IMR-90 (cell line): Measurements from ENCODE around the gene MTHFD2L. TPM values are rescaled to one million over a fixed set of nuclear protein-coding genes. Genes with fewer than 3 reads are reported as not detected.

Experiments used
- ATAC-seq: fragments of 200-7000 bp; cut with Tn5 transposase; 2 replicates; pipeline ENCODE4 v1.9.1; 2020; ENCODE audit warnings: low read depth, mild to moderate bottlenecking, moderate library complexity
- BruUV-seq: library from RNA; stranded (reverse); fragments of 400-500 nt; replicated peaks from 2 replicates; lab custom pipeline; 2021; lab: Mats Ljungman, UMichigan
- CTCF ChIA-PET: fragments of 300-600 bp; formaldehyde crosslinking; extraction: SDS; loops from one replicate; lab custom pipeline; 2021; ENCODE audit warnings: antibody characterized with exemption; lab: Yijun Ruan, JAX
- POLR2A ChIA-PET: fragments of 300-600 bp; sonication (Branson Sonifier 250); formaldehyde crosslinking; loops from one replicate; lab custom pipeline; 2022; ENCODE audit warnings: antibody characterized with exemption; ENCODE audit not compliant: unreplicated experiment; lab: Charles Lee
- DNase-seq: peaks from one replicate; pipeline ENCODE4 v3.0.0; 2013
- H2AFZ ChIP-seq: replicated peaks from 2 replicates; pipeline ENCODE3; 2013; ENCODE audit warnings: low read length, mild to moderate bottlenecking; ENCODE audit not compliant: poor library complexity
- H2AK5ac ChIP-seq: 2 replicates; pipeline ENCODE4 v1.6.1; 2013; ENCODE audit warnings: low read depth, low read length, inconsistent platforms
- H2AK9ac ChIP-seq: replicated peaks from 2 replicates; pipeline ENCODE3; 2013; ENCODE audit warnings: mild to moderate bottlenecking, low read depth, low read length, moderate library complexity; ENCODE audit not compliant: poor library complexity
- H2BK120ac ChIP-seq: 2 replicates; pipeline ENCODE4 v1.6.1; 2013; ENCODE audit warnings: low read depth, low read length, inconsistent platforms
- H2BK15ac ChIP-seq: 3 replicates; pipeline ENCODE4 v1.6.1; 2013; ENCODE audit warnings: low read depth, low read length, inconsistent platforms
- H2BK20ac ChIP-seq: 2 replicates; pipeline ENCODE4 v1.6.1; 2013; ENCODE audit warnings: low read depth, mild to moderate bottlenecking, inconsistent platforms, low read length, moderate library complexity
- H2BK5ac ChIP-seq: 2 replicates; pipeline ENCODE4 v1.6.1; 2013; ENCODE audit warnings: mild to moderate bottlenecking, low read depth, low read length, inconsistent platforms; ENCODE audit not compliant: poor library complexity, severe bottlenecking
- H3K14ac ChIP-seq: replicated peaks from 2 replicates; pipeline ENCODE4 v1.6.1; 2013; ENCODE audit warnings: low read depth, low read length, inconsistent platforms
- H3K18ac ChIP-seq: 2 replicates; pipeline ENCODE4 v1.6.1; 2013; ENCODE audit warnings: low read depth, low read length, control low read depth
- H3K23ac ChIP-seq: 2 replicates; pipeline ENCODE4 v1.6.1; 2013; ENCODE audit warnings: low read depth, low read length, inconsistent platforms
- H3K27ac ChIP-seq: 2 replicates; pipeline ENCODE4 v1.5.1; 2013; ENCODE audit warnings: mild to moderate bottlenecking, control low read depth, low read length; ENCODE audit not compliant: insufficient read depth
- H3K27me3 ChIP-seq: 2 replicates; pipeline ENCODE4 v1.6.1; 2013; ENCODE audit warnings: low read length; ENCODE audit not compliant: control insufficient read depth, insufficient read depth
- H3K36me3 ChIP-seq: 2 replicates; pipeline ENCODE4 v1.6.1; 2013; ENCODE audit warnings: low read length, mixed read lengths; ENCODE audit not compliant: control insufficient read depth, insufficient read depth
- H3K4ac ChIP-seq: 2 replicates; pipeline ENCODE4 v1.6.1; 2013; ENCODE audit warnings: low read depth, low read length, inconsistent platforms
- H3K4me1 ChIP-seq: 2 replicates; pipeline ENCODE4 v1.6.1; 2013; ENCODE audit warnings: low read length, mixed read lengths; ENCODE audit not compliant: control insufficient read depth, insufficient read depth
- H3K4me2 ChIP-seq: 2 replicates; pipeline ENCODE4 v1.6.1; 2013; ENCODE audit warnings: low read depth, mild to moderate bottlenecking, control low read depth, low read length, moderate library complexity
- H3K4me3 ChIP-seq: 2 replicates; pipeline ENCODE4 v1.5.1; 2013; ENCODE audit warnings: low read depth, mild to moderate bottlenecking, control low read depth, low read length, moderate library complexity; ENCODE audit not compliant: insufficient read depth
- H3K56ac ChIP-seq: 2 replicates; pipeline ENCODE4 v1.6.1; 2013; ENCODE audit warnings: low read length, inconsistent platforms; ENCODE audit not compliant: insufficient read depth; ENCODE audit errors: extremely low read depth
- H3K79me1 ChIP-seq, 2 experiments: 2 replicates each; pipeline ENCODE4 v1.6.1; 2013; ENCODE audit warnings: low read length in 2 of 2, inconsistent platforms in 1 of 2, low read depth in 1 of 2
- H3K9ac ChIP-seq: 2 replicates; pipeline ENCODE4 v1.6.1; 2013; ENCODE audit warnings: low read depth, low read length, control low read depth
- H3K9me1 ChIP-seq: 2 replicates; pipeline ENCODE4 v1.6.1; 2013; ENCODE audit warnings: low read length, inconsistent platforms; ENCODE audit not compliant: insufficient read depth
- H3K9me3 ChIP-seq: 2 replicates; pipeline ENCODE4 v1.6.1; 2013; ENCODE audit warnings: low read length; ENCODE audit not compliant: control insufficient read depth, insufficient read depth
- H4K20me1 ChIP-seq: 2 replicates; pipeline ENCODE4 v1.6.1; 2013; ENCODE audit warnings: low read length, inconsistent platforms; ENCODE audit not compliant: insufficient read depth
- H4K5ac ChIP-seq: 2 replicates; pipeline ENCODE4 v1.6.1; 2013; ENCODE audit warnings: mild to moderate bottlenecking, low read depth, low read length, control low read depth
- H4K8ac ChIP-seq, 2 experiments: 2 replicates each; pipeline ENCODE4 v1.6.1; 2013; ENCODE audit warnings: low read depth in 2 of 2, low read length in 2 of 2, control low read depth in 1 of 2, inconsistent platforms in 1 of 2
- H4K91ac ChIP-seq: 2 replicates; pipeline ENCODE4 v1.6.1; 2013; ENCODE audit warnings: low read depth, low read length, inconsistent platforms; ENCODE audit not compliant: insufficient read depth
- BHLHE40 ChIP-seq: fragments of 150-350 bp; IDR thresholded peaks from 2 replicates; pipeline ENCODE4 v1.6.1; 2016; ENCODE audit warnings: mild to moderate bottlenecking, low read depth, low read length
- CEBPB ChIP-seq: IDR thresholded peaks from 2 replicates; pipeline ENCODE4 v1.6.1; 2012; ENCODE audit warnings: low read depth, low read length, improper control_type of control experiment
- CHD1 ChIP-seq: IDR thresholded peaks from 2 replicates; pipeline ENCODE4 v1.6.1; 2012; ENCODE audit warnings: low read depth, low read length, improper control_type of control experiment
- CTCF ChIP-seq: conservative IDR thresholded peaks from 2 replicates; pipeline ENCODE4 v1.5.1; 2012; ENCODE audit warnings: mild to moderate bottlenecking, low read depth, low read length, improper control_type of control experiment
- ELK1 ChIP-seq: fragments of 150-350 bp; IDR thresholded peaks from 2 replicates; pipeline ENCODE4 v1.6.1; 2016; ENCODE audit warnings: low read depth, mild to moderate bottlenecking, low read length, moderate library complexity, borderline replicate concordance
- FOS ChIP-seq: fragments of 150-350 bp; IDR thresholded peaks from 2 replicates; pipeline ENCODE4 v1.6.1; 2016; ENCODE audit warnings: low read depth, low read length
- MAZ ChIP-seq: IDR thresholded peaks from 2 replicates; pipeline ENCODE4 v1.6.1; 2012; ENCODE audit warnings: low read depth, mild to moderate bottlenecking, low read length, improper control_type of control experiment, moderate library complexity, borderline replicate concordance
- NFE2L2 ChIP-seq: fragments of 150-350 bp; IDR thresholded peaks from 2 replicates; pipeline ENCODE4 v1.6.1; 2016; ENCODE audit warnings: low read depth, mild to moderate bottlenecking, low read length
- POLR2A ChIP-seq: IDR thresholded peaks from 2 replicates; pipeline ENCODE4 v1.6.1; 2012; ENCODE audit warnings: mild to moderate bottlenecking, low read depth, low read length
- RAD21 ChIP-seq: IDR thresholded peaks from 2 replicates; pipeline ENCODE4 v1.6.1; 2012; ENCODE audit warnings: low read length, improper control_type of control experiment
- RCOR1 ChIP-seq: IDR thresholded peaks from 2 replicates; pipeline ENCODE4 v1.6.1; 2012; ENCODE audit warnings: mild to moderate bottlenecking, low read length, improper control_type of control experiment; ENCODE audit not compliant: insufficient replicate concordance
- RFX5 ChIP-seq: IDR thresholded peaks from 2 replicates; pipeline ENCODE4 v1.8.0; 2012; ENCODE audit warnings: low read depth, mild to moderate bottlenecking, low read length, moderate library complexity
- SMC3 ChIP-seq: fragments of 150-350 bp; IDR thresholded peaks from 2 replicates; pipeline ENCODE4 v1.6.1; 2016; ENCODE audit warnings: low read depth, mild to moderate bottlenecking, antibody characterized with exemption, low read length, moderate library complexity
- USF2 ChIP-seq: fragments of 150-350 bp; IDR thresholded peaks from 2 replicates; pipeline ENCODE4 v1.6.1; 2017; ENCODE audit warnings: mild to moderate bottlenecking, antibody characterized with exemption, low read length, low read depth
- WGBS, 2 experiments: methylation state at CpG; one replicate each; pipeline versions ENCODE4 v1.1.5 to v1.1.7; 2013; ENCODE audit warnings: missing lambda C conversion rate in 2 of 2; ENCODE audit not compliant: insufficient read length in 1 of 2; ENCODE audit errors: extremely low coverage in 2 of 2; 5-methylcytosine and 5-hydroxymethylcytosine counted together
- dilution Hi-C: fragments of 300-500 bp; cut with HindIII; formaldehyde crosslinking; loops from one replicate; pipeline ENCODE4 v1.14.3; 2018; ENCODE audit warnings: low sequenced_read_pairs; ENCODE audit not compliant: unreplicated experiment
- in situ Hi-C: fragments of 300-500 bp; cut with MboI; formaldehyde crosslinking; loops from 3 replicates; pipeline ENCODE4 v1.14.3; 2019; ENCODE audit warnings: low sequenced_read_pairs, inconsistent platforms, mixed read lengths
- intact Hi-C: fragments of 100-400 bp; cut with micrococcal nuclease; formaldehyde crosslinking; loops from 2 replicates; pipeline ENCODE4 v1.10.0; 2022
- polyA plus RNA-seq, 3 experiments: library from polyadenylated mRNA; depleted of rRNA; stranded (reverse); fragments of >200 nt; gene quantifications; 2 replicates each; pipeline ENCODE4 v1.2.3, GENCODE V29; 2012; ENCODE audit warnings: low replicate concordance in 1 of 3
- total RNA-seq: library from RNA; depleted of rRNA; stranded (reverse); fragments of >200 nt; gene quantifications from 2 replicates; pipeline ENCODE4 v1.2.3, GENCODE V29; 2012

Gene MTHFD2L
- total and polyA plus RNA-seq, 2 of the 4 experiments (the other 2 are of a cell fraction), result 2.8 to 4.3 TPM

- H2AK5ac ChIP-seq, result no peak overlapping the region
- H3K36me3 ChIP-seq, result no peaks in the 10 kb centered on the region
- dilution Hi-C loops (no loop called here), in situ Hi-C loops (no loop called here), intact Hi-C loops (no loop called here)
- H3K18ac ChIP-seq, result no peak overlapping the region
- no peak for ATAC-seq
- H4K91ac ChIP-seq, result no peak overlapping the region
- H2AFZ ChIP-seq, result no peak overlapping the region
- H3K4me3 ChIP-seq, result no peak overlapping the region
- H3K14ac ChIP-seq, result no peak overlapping the region
- H3K23ac ChIP-seq, result no peak overlapping the region
- H2BK5ac ChIP-seq, result no peak overlapping the region
- no peaks in the 10 kb centered on the region for H3K4me1 ChIP-seq
- H4K8ac ChIP-seq, result no peak overlapping the region
- WGBS, 2 experiments, result no CpG with 5 or more reads among the region's 1 CpG
- no peak overlapping the region for H3K27ac ChIP-seq
- no peak overlapping the region for H4K5ac ChIP-seq
- H3K9ac ChIP-seq, result no peak overlapping the region
- TF ChIP-seq CHD1, result no peak
- no peak for TF ChIP-seq CTCF
- TF ChIP-seq NFE2L2, result no peak
- TF ChIP-seq USF2, result no peak
- no peak for TF ChIP-seq FOS
- TF ChIP-seq ELK1, result no peak
- TF ChIP-seq BHLHE40, result no peak
- no peak for TF ChIP-seq RCOR1
- no peak for TF ChIP-seq POLR2A
- no peak for TF ChIP-seq MAZ
- no peak for TF ChIP-seq RAD21
- no peak for TF ChIP-seq SMC3
- no peak for TF ChIP-seq CEBPB
- TF ChIP-seq RFX5, result no peak
- no TSS peak for BruUV-seq
- CTCF ChIA-PET, result interaction anchor here (1.0 kb wide), 1 partner anchor 11 kb away, joined by 3 read pairs; no protein-coding TSS in a partner anchor
- no peaks in the 10 kb centered on the region for H3K9me3 ChIP-seq
- POLR2A ChIA-PET, result no interaction called here
- H2AK9ac ChIP-seq, result no peak overlapping the region
- no peak overlapping the region for H2BK20ac ChIP-seq
- no peak overlapping the region for H2BK15ac ChIP-seq
- no peak overlapping the region for H3K56ac ChIP-seq
- H3K4ac ChIP-seq, result no peak overlapping the region
- H3K79me1 ChIP-seq, result no peaks in the 10 kb centered on the region
- no peaks in the 10 kb centered on the region for H4K20me1 ChIP-seq
- no peak overlapping the region for H3K4me2 ChIP-seq
- H2BK120ac ChIP-seq, result no peak overlapping the region
- H3K27me3 ChIP-seq, result no peaks in the 10 kb centered on the region
- H3K9me1 ChIP-seq, result no peaks in the 10 kb centered on the region
- DNase-seq, result no peak
Measured at GRCh38 chr4:74297539-74297938, 139.6 kb downstream of the MTHFD2L start.
